NCI-H774 (cell line): ENCODE measurements around the gene RAB25.

Experiments
- DNase-seq: peaks from one replicate; lab custom pipeline; 2025; lab: John Stamatoyannopoulos, UW

Gene RAB25

GRCh38 chr1:156118177-156118868 lies 57.4 kb downstream of the RAB25 start:
- no peak for DNase-seq

- no peak for DNase-seq
These were observed 58.7 kb downstream of the RAB25 start for GRCh38 chr1:156119503-156120209.
